Thyroid gland (tissue), 4 donors: ENCODE results near the gene POLR2L. TPM values are rescaled to one million over a fixed set of nuclear protein-coding genes. Genes with fewer than 3 reads are reported as not detected.

Experiments used
- DNase-seq, 2 donors: peaks; one replicate each; pipeline ENCODE4 v3.0.0-alpha.2; 2019
- H3K27ac ChIP-seq, 3 donors: fragments of 200-600 bp; sonication (generic); 1 replicate in 2 of 3; 2 replicates in 1 of 3; pipeline ENCODE4 v1.5.1; 2016 to 2019; ENCODE audit warnings: mild to moderate bottlenecking in 1 of 3, moderate library complexity in 1 of 3
- H3K27me3 ChIP-seq: fragments of 200-600 bp; sonication (generic); one replicate; pipeline ENCODE4 v1.5.1; 2019
- H3K36me3 ChIP-seq, 2 donors: fragments of 200-600 bp; sonication (generic); one replicate each; pipeline ENCODE4 v1.5.1; 2016 to 2019
- H3K4me1 ChIP-seq, 2 donors: fragments of 200-600 bp; sonication (generic); one replicate each; pipeline ENCODE4 v1.5.1; 2017 to 2019
- H3K4me3 ChIP-seq, 3 donors: fragments of 200-600 bp; sonication (generic); replicated peaks in 1 of 3; 1 replicate in 2 of 3; 2 replicates in 1 of 3; pipeline ENCODE4 v1.5.1; 2016; ENCODE audit warnings: mild to moderate bottlenecking in 1 of 3
- H3K9me3 ChIP-seq: fragments of 200-600 bp; sonication (generic); one replicate; pipeline ENCODE4 v1.5.1; 2017
- CTCF ChIP-seq, 6 experiments: fragments of 200-600 bp in 3 of 6; fragments of 450-650 bp in 3 of 6; sonication (generic) in 3 of 6; IDR thresholded peaks; one replicate each; pipeline ENCODE4 v1.5.1; 2016 to 2019; ENCODE audit warnings: antibody characterized with exemption in 6 of 6, mild to moderate bottlenecking in 2 of 6, inconsistent platforms in 1 of 6, moderate library complexity in 1 of 6
- POLR2A ChIP-seq, 2 donors: fragments of 450-650 bp; IDR thresholded peaks; one replicate each; pipeline ENCODE4 v1.6.1; 2017; ENCODE audit warnings: antibody characterized with exemption in 2 of 2, mild to moderate bottlenecking in 2 of 2, moderate library complexity in 1 of 2
- WGBS, 2 donors: methylation state at CpG; one replicate each; pipeline ENCODE4 v1.1.5; 2017; 5-methylcytosine and 5-hydroxymethylcytosine counted together
- intact Hi-C: fragments of 100-400 bp; cut with DNase I; formaldehyde crosslinking; loops from one replicate; pipeline ENCODE4 v1.15.1; 2023
- total RNA-seq, 4 donors: library from RNA; depleted of rRNA; stranded (reverse); fragments of >200 nt; gene quantifications; one replicate each; pipeline ENCODE4 v1.2.3, GENCODE V29; 2016

The POLR2L gene
- total RNA-seq, 4 donors from 2014 or later, result 17.9 to 89.2 (median 52.4) TPM

GRCh38 chr11:801097-801780, 41.1 kb downstream of the POLR2L start:
- peaks cover 29 to 31% of the 10 kb centered on the region in 2 donors for H3K4me1 ChIP-seq
- WGBS, 2 donors, result 91 to 92% methylated on average over 11 to 14 of the region's 20 CpGs
- H3K4me3 ChIP-seq, result no peak overlapping the region
- H3K9me3 ChIP-seq, result no peaks in the 10 kb centered on the region
- H3K27me3 ChIP-seq, result no peaks in the 10 kb centered on the region
- TF ChIP-seq POLR2A (IDR thresholded peaks at IDR 0.05), result no peak
- TF ChIP-seq CTCF (IDR thresholded peaks at IDR 0.05), result no peak
- no peak overlapping the region for H3K27ac ChIP-seq
- DNase-seq, result no peak
- no peaks in the 10 kb centered on the region for H3K36me3 ChIP-seq
- intact Hi-C loops, result no loop called here

- DNase-seq, result no peak
- intact Hi-C loops, result no loop called here
- H3K4me3 ChIP-seq, result no peak overlapping the region
- H3K4me1 ChIP-seq, result peaks cover 32 to 35% of the 10 kb centered on the region in 2 donors
- 86 to 98% methylated on average over 11 to 13 of the region's 30 CpGs for WGBS, 2 donors
- H3K27me3 ChIP-seq, result no peaks in the 10 kb centered on the region
- H3K27ac ChIP-seq, result no peak overlapping the region
- H3K36me3 ChIP-seq, result no peaks in the 10 kb centered on the region
- H3K9me3 ChIP-seq, result no peaks in the 10 kb centered on the region
- TF ChIP-seq POLR2A (IDR thresholded peaks at IDR 0.05), result no peak
- no peak for TF ChIP-seq CTCF (IDR thresholded peaks at IDR 0.05)
Measured at GRCh38 chr11:800473-800872, 41.9 kb downstream of the POLR2L start.

GRCh38 chr11:799641-800316, 42.5 kb downstream of the POLR2L start:
- WGBS, 2 donors, result 94 to 95% methylated on average over 3 to 27 of the region's 32 CpGs
- intact Hi-C loops, result no loop called here
- TF ChIP-seq CTCF (IDR thresholded peaks at IDR 0.05) (no peak), POLR2A (IDR thresholded peaks at IDR 0.05) (no peak)
- Histone ChIP-seq H3K27ac (no peak overlapping the region), H3K27me3 (no peaks in the 10 kb centered on the region), H3K4me3 (no peak overlapping the region), H3K36me3 (no peaks in the 10 kb centered on the region), H3K9me3 (no peaks in the 10 kb centered on the region), H3K4me1 (peaks cover 37 to 38% of the 10 kb centered on the region in 2 donors)
- no peak for DNase-seq

GRCh38 chr11:798093-798713, 44.1 kb downstream of the POLR2L start, which contains the start of gene SLC25A22:
SLC25A22 (minus strand) TSS chr11:798281; CDS start chr11:795006, 3,275 bp downstream.
- WGBS, 2 donors, result 5% methylated on average over 18 of the region's 69 CpGs; no CpG with 5 or more reads in 1 of the 2 donors

More at GRCh38 chr11:798093-798713, 44.1 kb downstream of the POLR2L start, which contains the start of gene SLC25A22:
- Histone ChIP-seq H3K4me3 (peak within 1 kb of the TSS; percentile 50 to 71 (median 54)), H3K4me1 (peaks cover 29 to 31% of the 10 kb centered on the region in 2 donors), H3K27ac (peak within 1 kb of the TSS; percentile 18 to 68 (median 67)), H3K36me3 (no peaks in the 10 kb centered on the region), H3K27me3 (no peaks in the 10 kb centered on the region), H3K9me3 (no peaks in the 10 kb centered on the region)
- DNase-seq, result peak; percentile 76 to 77
- intact Hi-C loops, result no loop called here
- TF ChIP-seq POLR2A (IDR thresholded peaks at IDR 0.05), result peak in 1 of 2 donors; percentile 32
- peak; percentile 45 to 99 (median 84) for TF ChIP-seq CTCF (IDR thresholded peaks at IDR 0.05)
